IMR-90 (cell line): Measurements from ENCODE around the gene WSB1. TPM values are rescaled to one million over a fixed set of nuclear protein-coding genes. Genes with fewer than 3 reads are reported as not detected.

ENCODE experiments used
- ATAC-seq: fragments of 200-7000 bp; cut with Tn5 transposase; 2 replicates; pipeline ENCODE4 v1.9.1; 2020; ENCODE audit warnings: low read depth, mild to moderate bottlenecking, moderate library complexity
- BruUV-seq: library from RNA; stranded (reverse); fragments of 400-500 nt; replicated peaks from 2 replicates; lab custom pipeline; 2021; lab: Mats Ljungman, UMichigan
- CTCF ChIA-PET: fragments of 300-600 bp; formaldehyde crosslinking; extraction: SDS; loops from one replicate; lab custom pipeline; 2021; ENCODE audit warnings: antibody characterized with exemption; lab: Yijun Ruan, JAX
- POLR2A ChIA-PET: fragments of 300-600 bp; sonication (Branson Sonifier 250); formaldehyde crosslinking; loops from one replicate; lab custom pipeline; 2022; ENCODE audit warnings: antibody characterized with exemption; ENCODE audit not compliant: unreplicated experiment; lab: Charles Lee
- DNase-seq: peaks from one replicate; pipeline ENCODE4 v3.0.0; 2013
- H2AFZ ChIP-seq: replicated peaks from 2 replicates; pipeline ENCODE3; 2013; ENCODE audit warnings: low read length, mild to moderate bottlenecking; ENCODE audit not compliant: poor library complexity
- H2AK5ac ChIP-seq: 2 replicates; pipeline ENCODE4 v1.6.1; 2013; ENCODE audit warnings: low read depth, low read length, inconsistent platforms
- H2AK9ac ChIP-seq: replicated peaks from 2 replicates; pipeline ENCODE3; 2013; ENCODE audit warnings: mild to moderate bottlenecking, low read depth, low read length, moderate library complexity; ENCODE audit not compliant: poor library complexity
- H2BK120ac ChIP-seq: 2 replicates; pipeline ENCODE4 v1.6.1; 2013; ENCODE audit warnings: low read depth, low read length, inconsistent platforms
- H2BK15ac ChIP-seq: 3 replicates; pipeline ENCODE4 v1.6.1; 2013; ENCODE audit warnings: low read depth, low read length, inconsistent platforms
- H2BK20ac ChIP-seq: 2 replicates; pipeline ENCODE4 v1.6.1; 2013; ENCODE audit warnings: low read depth, mild to moderate bottlenecking, inconsistent platforms, low read length, moderate library complexity
- H2BK5ac ChIP-seq: 2 replicates; pipeline ENCODE4 v1.6.1; 2013; ENCODE audit warnings: mild to moderate bottlenecking, low read depth, low read length, inconsistent platforms; ENCODE audit not compliant: poor library complexity, severe bottlenecking
- H3K14ac ChIP-seq: replicated peaks from 2 replicates; pipeline ENCODE4 v1.6.1; 2013; ENCODE audit warnings: low read depth, low read length, inconsistent platforms
- H3K18ac ChIP-seq: 2 replicates; pipeline ENCODE4 v1.6.1; 2013; ENCODE audit warnings: low read depth, low read length, control low read depth
- H3K23ac ChIP-seq: 2 replicates; pipeline ENCODE4 v1.6.1; 2013; ENCODE audit warnings: low read depth, low read length, inconsistent platforms
- H3K27ac ChIP-seq: 2 replicates; pipeline ENCODE4 v1.5.1; 2013; ENCODE audit warnings: mild to moderate bottlenecking, control low read depth, low read length; ENCODE audit not compliant: insufficient read depth
- H3K27me3 ChIP-seq: 2 replicates; pipeline ENCODE4 v1.6.1; 2013; ENCODE audit warnings: low read length; ENCODE audit not compliant: control insufficient read depth, insufficient read depth
- H3K36me3 ChIP-seq: 2 replicates; pipeline ENCODE4 v1.6.1; 2013; ENCODE audit warnings: low read length, mixed read lengths; ENCODE audit not compliant: control insufficient read depth, insufficient read depth
- H3K4ac ChIP-seq: 2 replicates; pipeline ENCODE4 v1.6.1; 2013; ENCODE audit warnings: low read depth, low read length, inconsistent platforms
- H3K4me1 ChIP-seq: 2 replicates; pipeline ENCODE4 v1.6.1; 2013; ENCODE audit warnings: low read length, mixed read lengths; ENCODE audit not compliant: control insufficient read depth, insufficient read depth
- H3K4me2 ChIP-seq: 2 replicates; pipeline ENCODE4 v1.6.1; 2013; ENCODE audit warnings: low read depth, mild to moderate bottlenecking, control low read depth, low read length, moderate library complexity
- H3K4me3 ChIP-seq: 2 replicates; pipeline ENCODE4 v1.5.1; 2013; ENCODE audit warnings: low read depth, mild to moderate bottlenecking, control low read depth, low read length, moderate library complexity; ENCODE audit not compliant: insufficient read depth
- H3K56ac ChIP-seq: 2 replicates; pipeline ENCODE4 v1.6.1; 2013; ENCODE audit warnings: low read length, inconsistent platforms; ENCODE audit not compliant: insufficient read depth; ENCODE audit errors: extremely low read depth
- H3K79me1 ChIP-seq, 2 experiments: 2 replicates each; pipeline ENCODE4 v1.6.1; 2013; ENCODE audit warnings: low read length in 2 of 2, inconsistent platforms in 1 of 2, low read depth in 1 of 2
- H3K9ac ChIP-seq: 2 replicates; pipeline ENCODE4 v1.6.1; 2013; ENCODE audit warnings: low read depth, low read length, control low read depth
- H3K9me1 ChIP-seq: 2 replicates; pipeline ENCODE4 v1.6.1; 2013; ENCODE audit warnings: low read length, inconsistent platforms; ENCODE audit not compliant: insufficient read depth
- H3K9me3 ChIP-seq: 2 replicates; pipeline ENCODE4 v1.6.1; 2013; ENCODE audit warnings: low read length; ENCODE audit not compliant: control insufficient read depth, insufficient read depth
- H4K20me1 ChIP-seq: 2 replicates; pipeline ENCODE4 v1.6.1; 2013; ENCODE audit warnings: low read length, inconsistent platforms; ENCODE audit not compliant: insufficient read depth
- H4K5ac ChIP-seq: 2 replicates; pipeline ENCODE4 v1.6.1; 2013; ENCODE audit warnings: mild to moderate bottlenecking, low read depth, low read length, control low read depth
- H4K8ac ChIP-seq, 2 experiments: 2 replicates each; pipeline ENCODE4 v1.6.1; 2013; ENCODE audit warnings: low read depth in 2 of 2, low read length in 2 of 2, control low read depth in 1 of 2, inconsistent platforms in 1 of 2
- H4K91ac ChIP-seq: 2 replicates; pipeline ENCODE4 v1.6.1; 2013; ENCODE audit warnings: low read depth, low read length, inconsistent platforms; ENCODE audit not compliant: insufficient read depth
- BHLHE40 ChIP-seq: fragments of 150-350 bp; IDR thresholded peaks from 2 replicates; pipeline ENCODE4 v1.6.1; 2016; ENCODE audit warnings: mild to moderate bottlenecking, low read depth, low read length
- CEBPB ChIP-seq: IDR thresholded peaks from 2 replicates; pipeline ENCODE4 v1.6.1; 2012; ENCODE audit warnings: low read depth, low read length, improper control_type of control experiment
- CHD1 ChIP-seq: IDR thresholded peaks from 2 replicates; pipeline ENCODE4 v1.6.1; 2012; ENCODE audit warnings: low read depth, low read length, improper control_type of control experiment
- ELK1 ChIP-seq: fragments of 150-350 bp; IDR thresholded peaks from 2 replicates; pipeline ENCODE4 v1.6.1; 2016; ENCODE audit warnings: low read depth, mild to moderate bottlenecking, low read length, moderate library complexity, borderline replicate concordance
- MAFK ChIP-seq: IDR thresholded peaks from 2 replicates; pipeline ENCODE4 v1.6.1; 2012; ENCODE audit warnings: low read depth, low read length, improper control_type of control experiment
- MAZ ChIP-seq: IDR thresholded peaks from 2 replicates; pipeline ENCODE4 v1.6.1; 2012; ENCODE audit warnings: low read depth, mild to moderate bottlenecking, low read length, improper control_type of control experiment, moderate library complexity, borderline replicate concordance
- MXI1 ChIP-seq: IDR thresholded peaks from 2 replicates; pipeline ENCODE4 v1.6.1; 2012; ENCODE audit warnings: low read depth, mild to moderate bottlenecking, low read length, moderate library complexity, borderline replicate concordance
- NFE2L2 ChIP-seq: fragments of 150-350 bp; IDR thresholded peaks from 2 replicates; pipeline ENCODE4 v1.6.1; 2016; ENCODE audit warnings: low read depth, mild to moderate bottlenecking, low read length
- POLR2A ChIP-seq: IDR thresholded peaks from 2 replicates; pipeline ENCODE4 v1.6.1; 2012; ENCODE audit warnings: mild to moderate bottlenecking, low read depth, low read length
- RAD21 ChIP-seq: IDR thresholded peaks from 2 replicates; pipeline ENCODE4 v1.6.1; 2012; ENCODE audit warnings: low read length, improper control_type of control experiment
- RCOR1 ChIP-seq: IDR thresholded peaks from 2 replicates; pipeline ENCODE4 v1.6.1; 2012; ENCODE audit warnings: mild to moderate bottlenecking, low read length, improper control_type of control experiment; ENCODE audit not compliant: insufficient replicate concordance
- RFX5 ChIP-seq: IDR thresholded peaks from 2 replicates; pipeline ENCODE4 v1.8.0; 2012; ENCODE audit warnings: low read depth, mild to moderate bottlenecking, low read length, moderate library complexity
- SMC3 ChIP-seq: fragments of 150-350 bp; IDR thresholded peaks from 2 replicates; pipeline ENCODE4 v1.6.1; 2016; ENCODE audit warnings: low read depth, mild to moderate bottlenecking, antibody characterized with exemption, low read length, moderate library complexity
- USF2 ChIP-seq: fragments of 150-350 bp; IDR thresholded peaks from 2 replicates; pipeline ENCODE4 v1.6.1; 2017; ENCODE audit warnings: mild to moderate bottlenecking, antibody characterized with exemption, low read length, low read depth
- WGBS, 2 experiments: methylation state at CpG; one replicate each; pipeline versions ENCODE4 v1.1.5 to v1.1.7; 2013; ENCODE audit warnings: missing lambda C conversion rate in 2 of 2; ENCODE audit not compliant: insufficient read length in 1 of 2; ENCODE audit errors: extremely low coverage in 2 of 2; 5-methylcytosine and 5-hydroxymethylcytosine counted together
- dilution Hi-C: fragments of 300-500 bp; cut with HindIII; formaldehyde crosslinking; loops from one replicate; pipeline ENCODE4 v1.14.3; 2018; ENCODE audit warnings: low sequenced_read_pairs; ENCODE audit not compliant: unreplicated experiment
- in situ Hi-C: fragments of 300-500 bp; cut with MboI; formaldehyde crosslinking; loops from 3 replicates; pipeline ENCODE4 v1.14.3; 2019; ENCODE audit warnings: low sequenced_read_pairs, inconsistent platforms, mixed read lengths
- intact Hi-C: fragments of 100-400 bp; cut with micrococcal nuclease; formaldehyde crosslinking; loops from 2 replicates; pipeline ENCODE4 v1.10.0; 2022
- polyA plus RNA-seq, 3 experiments: library from polyadenylated mRNA; depleted of rRNA; stranded (reverse); fragments of >200 nt; gene quantifications; 2 replicates each; pipeline ENCODE4 v1.2.3, GENCODE V29; 2012; ENCODE audit warnings: low replicate concordance in 1 of 3
- total RNA-seq: library from RNA; depleted of rRNA; stranded (reverse); fragments of >200 nt; gene quantifications from 2 replicates; pipeline ENCODE4 v1.2.3, GENCODE V29; 2012
- TF ChIP-seq, protein P1 (sequence below): conservative IDR thresholded peaks from 2 replicates; pipeline ENCODE4 v1.5.1; 2012; ENCODE audit warnings: mild to moderate bottlenecking, low read depth, low read length, improper control_type of control experiment

The WSB1 gene
- total and polyA plus RNA-seq, 2 of the 4 experiments (the other 2 are of a cell fraction), result 140 to 266 TPM

DNA sequence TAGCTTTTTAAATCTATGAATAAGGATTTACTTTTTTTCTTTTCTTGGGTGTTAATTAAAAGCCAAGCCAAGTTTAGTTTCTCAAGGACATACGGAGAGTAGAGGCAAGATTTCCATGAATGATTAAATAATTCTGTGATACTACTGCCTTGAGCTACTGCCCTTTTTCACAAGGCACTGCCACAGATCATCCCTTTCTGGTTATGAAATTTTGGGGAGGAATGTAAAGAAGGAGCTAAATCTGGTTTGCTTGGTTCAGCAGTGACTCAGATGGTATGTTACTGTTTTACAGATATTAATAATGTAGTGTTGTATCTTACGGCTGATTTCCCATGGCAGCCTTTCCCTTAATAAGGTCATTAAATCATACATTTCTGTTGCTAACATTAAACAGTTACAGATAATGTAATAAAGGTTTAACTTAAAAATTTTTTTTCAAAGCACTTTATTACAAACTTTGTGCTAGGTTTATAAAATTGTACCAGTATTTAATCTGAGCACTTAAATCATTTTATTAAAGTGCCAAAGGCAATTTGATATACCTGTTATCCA is 2.6 kb downstream of the WSB1 start:
- ChIA-PET CTCF (interaction anchor here (0.6 kb wide), 3 partner anchors 12 to 58 kb away, joined by 3 to 4 read pairs (median 4); no protein-coding TSS in a partner anchor), POLR2A (interaction anchor here (0.6 kb wide), 1 partner anchor 316 kb away, joined by 3 read pairs; no protein-coding TSS in a partner anchor)
- Histone ChIP-seq H3K9me1 (peaks cover 10% of the 10 kb centered on the region), H2BK5ac (peak overlapping the region; percentile 93), H3K4me1 (peaks cover 11% of the 10 kb centered on the region), H2AK9ac (no peak overlapping the region), H3K27me3 (no peaks in the 10 kb centered on the region), H3K36me3 (peaks cover 3% of the 10 kb centered on the region; the same call in 1 of the 2 replicates), H3K4me2 (peak overlapping the region; percentile 94), H3K4me3 (peak overlapping the region; percentile 83), H4K91ac (no peak overlapping the region), H2BK120ac (no peak overlapping the region), H3K23ac (no peak overlapping the region), H3K56ac (no peak overlapping the region), H4K5ac (no peak overlapping the region), H3K14ac (no peak overlapping the region), H3K79me1 (peaks cover 4 to 41% of the 10 kb centered on the region in 2 experiments; a peak in 2 of 4 replicates), H3K9me3 (no peaks in the 10 kb centered on the region), H2AK5ac (no peak overlapping the region), H2BK15ac (no peak overlapping the region), H3K27ac (peak overlapping the region; percentile 20; the same call in 1 of the 2 replicates), H3K9ac (peak overlapping the region; percentile 32; the same call in 1 of the 2 replicates), H4K8ac (no peak overlapping the region), H3K18ac (no peak overlapping the region), H4K20me1 (peaks cover 55% of the 10 kb centered on the region), H2BK20ac (no peak overlapping the region), H2AFZ (no peak overlapping the region), H3K4ac (no peak overlapping the region)
- intact Hi-C loops (no loop called here), in situ Hi-C loops (loop anchor here (5.0 kb wide), 1 partner anchor 49 kb away; no protein-coding TSS in a partner anchor), dilution Hi-C loops (no loop called here)
- DNase-seq (peak; percentile 85), ATAC-seq (peak; percentile 9; the same call in 1 of the 2 replicates)
- no TSS peak for BruUV-seq
- no CpG with 5 or more reads among the region's 2 CpGs for WGBS, 2 experiments
- TF ChIP-seq ELK1 (no peak), BHLHE40 (no peak), SMC3 (no peak), CHD1 (no peak), USF2 (no peak), CEBPB (peak; percentile 68), MXI1 (no peak), MAFK (no peak), POLR2A (peak; percentile 62), RCOR1 (no peak), MAZ (no peak), RAD21 (no peak), RFX5 (no peak), NFE2L2 (no peak)
- TF ChIP-seq, protein P1, sequence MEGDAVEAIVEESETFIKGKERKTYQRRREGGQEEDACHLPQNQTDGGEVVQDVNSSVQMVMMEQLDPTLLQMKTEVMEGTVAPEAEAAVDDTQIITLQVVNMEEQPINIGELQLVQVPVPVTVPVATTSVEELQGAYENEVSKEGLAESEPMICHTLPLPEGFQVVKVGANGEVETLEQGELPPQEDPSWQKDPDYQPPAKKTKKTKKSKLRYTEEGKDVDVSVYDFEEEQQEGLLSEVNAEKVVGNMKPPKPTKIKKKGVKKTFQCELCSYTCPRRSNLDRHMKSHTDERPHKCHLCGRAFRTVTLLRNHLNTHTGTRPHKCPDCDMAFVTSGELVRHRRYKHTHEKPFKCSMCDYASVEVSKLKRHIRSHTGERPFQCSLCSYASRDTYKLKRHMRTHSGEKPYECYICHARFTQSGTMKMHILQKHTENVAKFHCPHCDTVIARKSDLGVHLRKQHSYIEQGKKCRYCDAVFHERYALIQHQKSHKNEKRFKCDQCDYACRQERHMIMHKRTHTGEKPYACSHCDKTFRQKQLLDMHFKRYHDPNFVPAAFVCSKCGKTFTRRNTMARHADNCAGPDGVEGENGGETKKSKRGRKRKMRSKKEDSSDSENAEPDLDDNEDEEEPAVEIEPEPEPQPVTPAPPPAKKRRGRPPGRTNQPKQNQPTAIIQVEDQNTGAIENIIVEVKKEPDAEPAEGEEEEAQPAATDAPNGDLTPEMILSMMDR, result no peak
